IPS-20b (cell line): ENCODE results near the gene POLR3H.

ENCODE experiments used
- H3K27ac ChIP-seq: one replicate; pipeline ENCODE4 v1.5.1; 2013; ENCODE audit warnings: low read length
- H3K27me3 ChIP-seq: 2 replicates; pipeline ENCODE4 v1.6.1; 2013; ENCODE audit warnings: mild to moderate bottlenecking, low read length, inconsistent platforms; ENCODE audit not compliant: insufficient read depth
- H3K36me3 ChIP-seq: 2 replicates; pipeline ENCODE4 v1.6.1; 2013; ENCODE audit warnings: low read depth, mild to moderate bottlenecking, inconsistent platforms, low read length, moderate library complexity; ENCODE audit not compliant: insufficient read depth
- H3K4me1 ChIP-seq: 2 replicates; pipeline ENCODE4 v1.6.1; 2013; ENCODE audit warnings: mild to moderate bottlenecking, control low read depth, inconsistent platforms, low read length, moderate library complexity; ENCODE audit not compliant: insufficient read depth
- H3K4me3 ChIP-seq: 2 replicates; pipeline ENCODE4 v1.5.1; 2013; ENCODE audit warnings: mild to moderate bottlenecking, low read length, inconsistent platforms
- H3K9ac ChIP-seq: 2 replicates; pipeline ENCODE4 v1.6.1; 2013; ENCODE audit warnings: low read depth, mild to moderate bottlenecking, inconsistent platforms, low read length, moderate library complexity
- H3K9me3 ChIP-seq: 2 replicates; pipeline ENCODE4 v1.6.1; 2013; ENCODE audit warnings: mild to moderate bottlenecking, low read depth, low read length, inconsistent platforms; ENCODE audit not compliant: insufficient read depth

POLR3H gene

DNA sequence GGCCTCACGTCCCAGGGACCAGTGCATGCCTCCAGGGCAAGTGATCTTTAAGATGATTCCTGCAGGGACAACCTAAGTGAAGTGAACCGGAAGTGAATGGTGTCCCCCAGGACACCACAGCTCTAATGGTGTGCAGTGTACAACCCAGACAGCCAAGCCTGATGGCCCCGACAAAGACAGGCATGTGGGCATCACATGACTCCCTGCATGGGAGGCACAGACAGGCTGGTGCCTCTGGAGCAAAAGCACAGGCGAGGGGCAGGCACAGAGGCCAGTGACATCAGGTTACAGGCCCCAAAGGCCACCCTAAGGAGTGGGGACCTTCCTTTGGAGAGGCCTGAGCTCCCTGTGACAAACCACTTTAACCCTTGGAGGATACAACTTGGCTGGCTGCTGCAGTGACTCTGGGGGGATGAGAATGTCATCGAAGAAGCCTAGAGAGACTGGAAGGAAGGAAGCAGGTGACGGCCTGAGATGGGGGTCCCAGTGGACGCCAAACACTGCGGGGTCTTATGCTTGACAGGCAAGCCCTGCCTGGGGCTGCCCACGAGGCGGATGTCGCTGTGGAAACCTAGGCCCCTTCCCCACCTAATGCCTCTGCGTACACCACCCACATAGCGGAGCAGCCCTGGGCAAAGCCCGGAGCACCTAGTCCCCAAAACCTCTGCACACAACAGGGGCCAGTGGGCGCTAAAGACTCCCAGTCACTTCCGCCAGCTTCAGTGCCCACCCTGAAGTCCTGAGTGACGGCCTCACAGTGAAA, 12.4 kb downstream of the POLR3H start:
- Histone ChIP-seq H3K9me3 (no peaks in the 10 kb centered on the region), H3K4me1 (peaks cover 4% of the 10 kb centered on the region; the same call in 1 of the 2 replicates), H3K36me3 (peaks cover 60% of the 10 kb centered on the region), H3K4me3 (no peak overlapping the region), H3K27ac (no peak overlapping the region), H3K27me3 (no peaks in the 10 kb centered on the region), H3K9ac (no peak overlapping the region)

DNA sequence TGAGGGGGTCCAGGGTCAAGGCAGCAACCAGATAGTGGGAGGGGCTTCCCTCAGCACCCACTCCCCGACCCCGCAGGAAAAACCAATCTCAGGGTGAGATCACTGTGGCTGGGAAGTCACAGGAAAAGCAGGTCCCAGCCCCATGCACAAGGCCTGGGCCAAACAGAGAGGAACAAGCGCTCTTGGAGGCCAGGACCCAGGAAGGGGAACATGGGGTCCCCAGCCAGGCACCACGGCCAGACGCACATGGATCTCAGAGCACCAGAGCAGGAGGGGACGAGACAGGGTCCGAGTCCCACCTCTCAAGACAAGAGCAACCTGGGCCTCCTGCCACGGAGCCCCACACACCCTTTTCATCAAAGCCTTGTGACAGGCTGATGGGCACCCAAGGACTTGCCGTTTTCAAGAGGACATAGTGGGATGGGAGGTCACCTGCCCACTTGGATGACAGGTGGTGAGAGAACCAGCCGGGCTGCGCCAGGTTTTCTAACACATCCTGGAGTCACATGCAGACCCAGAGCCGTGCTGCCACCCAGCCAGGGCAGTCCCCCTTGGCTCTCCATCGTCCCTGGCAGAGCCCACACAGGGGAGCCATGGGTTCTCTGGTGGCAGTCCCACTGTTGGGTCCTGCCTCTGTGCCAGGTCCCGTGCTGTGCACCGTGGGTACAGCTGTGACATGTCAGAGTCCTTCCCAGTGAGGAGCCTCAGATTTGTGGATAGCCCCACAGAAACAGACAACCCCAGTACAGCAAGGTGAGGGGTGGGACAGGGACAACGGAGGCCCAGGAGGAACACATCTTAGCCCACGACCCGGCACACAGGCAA, 13.2 kb downstream of the POLR3H start:
- peaks cover 4% of the 10 kb centered on the region; the same call in 1 of the 2 replicates for H3K4me1 ChIP-seq
- no peaks in the 10 kb centered on the region for H3K27me3 ChIP-seq
- H3K4me3 ChIP-seq: no peak overlapping the region
- H3K9ac ChIP-seq: no peak overlapping the region
- H3K9me3 ChIP-seq: no peaks in the 10 kb centered on the region
- H3K27ac ChIP-seq: no peak overlapping the region
- H3K36me3 ChIP-seq: peaks cover 66% of the 10 kb centered on the region

DNA sequence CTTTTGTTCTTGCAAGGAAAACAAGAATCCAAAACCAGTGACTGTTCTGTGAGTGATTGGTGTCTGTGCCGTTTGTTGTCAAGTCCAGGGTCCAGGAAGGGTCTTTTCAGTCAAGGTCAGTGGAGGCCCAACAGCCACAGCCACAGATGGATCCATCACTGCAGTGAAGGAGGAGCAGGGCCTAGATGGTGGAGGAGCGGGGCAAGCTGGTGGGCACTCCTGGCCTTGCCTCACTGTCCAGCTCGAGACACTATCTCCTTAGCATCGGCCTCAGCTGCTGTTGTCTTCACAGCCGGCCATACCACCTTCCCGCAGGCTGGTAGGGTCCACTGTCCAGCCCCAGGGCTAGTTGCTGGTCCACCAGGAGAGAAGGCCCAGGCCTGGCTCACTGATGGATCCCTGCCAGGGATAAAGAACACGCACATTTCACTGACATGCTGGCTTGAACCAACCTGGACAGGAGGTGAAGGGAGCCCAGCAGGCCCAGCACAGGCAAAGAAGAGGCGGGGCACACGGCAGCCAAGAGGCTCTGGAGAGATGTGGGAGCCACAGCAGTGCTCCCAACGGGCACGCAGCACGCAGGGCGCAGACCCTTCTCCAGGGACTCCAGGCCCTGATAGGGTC, 15.2 kb downstream of the POLR3H start:
- H3K4me3 ChIP-seq: no peak overlapping the region
- H3K36me3 ChIP-seq: peaks cover 83% of the 10 kb centered on the region
- no peak overlapping the region for H3K9ac ChIP-seq
- H3K27me3 ChIP-seq: no peaks in the 10 kb centered on the region
- H3K9me3 ChIP-seq: no peaks in the 10 kb centered on the region
- peaks cover 4% of the 10 kb centered on the region; the same call in 1 of the 2 replicates for H3K4me1 ChIP-seq
- no peak overlapping the region for H3K27ac ChIP-seq

DNA sequence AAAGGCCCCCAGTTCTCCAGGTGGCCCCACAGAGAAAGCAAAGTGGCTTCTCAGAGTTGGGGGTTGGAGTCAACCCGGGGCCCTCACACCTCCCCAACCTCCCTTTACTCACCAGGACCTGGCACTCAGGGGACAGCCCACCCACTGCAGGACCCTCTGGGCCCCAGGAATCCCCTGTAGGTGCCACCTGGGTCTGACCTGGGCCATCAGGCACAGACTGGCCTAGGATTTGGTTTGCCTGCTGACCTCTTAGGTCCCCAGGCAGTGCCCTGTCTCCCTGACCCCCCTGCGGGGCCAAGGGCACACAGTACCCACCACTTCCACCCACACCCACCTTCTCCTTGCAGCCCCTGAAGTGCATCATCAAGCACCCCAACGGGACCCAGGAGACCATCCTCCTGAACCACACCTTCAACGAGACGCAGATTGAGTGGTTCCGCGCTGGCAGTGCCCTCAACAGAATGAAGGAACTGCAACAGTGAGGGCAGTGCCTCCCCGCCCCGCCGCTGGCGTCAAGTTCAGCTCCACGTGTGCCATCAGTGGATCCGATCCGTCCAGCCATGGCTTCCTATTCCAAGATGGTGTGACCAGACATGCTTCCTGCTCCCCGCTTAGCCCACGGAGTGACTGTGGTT, 16.0 kb downstream of the POLR3H start:
- Histone ChIP-seq H3K4me1 (peaks cover 4% of the 10 kb centered on the region; the same call in 1 of the 2 replicates), H3K4me3 (no peak overlapping the region), H3K9me3 (no peaks in the 10 kb centered on the region), H3K27ac (no peak overlapping the region), H3K9ac (no peak overlapping the region), H3K27me3 (no peaks in the 10 kb centered on the region), H3K36me3 (peaks cover 89% of the 10 kb centered on the region)

DNA sequence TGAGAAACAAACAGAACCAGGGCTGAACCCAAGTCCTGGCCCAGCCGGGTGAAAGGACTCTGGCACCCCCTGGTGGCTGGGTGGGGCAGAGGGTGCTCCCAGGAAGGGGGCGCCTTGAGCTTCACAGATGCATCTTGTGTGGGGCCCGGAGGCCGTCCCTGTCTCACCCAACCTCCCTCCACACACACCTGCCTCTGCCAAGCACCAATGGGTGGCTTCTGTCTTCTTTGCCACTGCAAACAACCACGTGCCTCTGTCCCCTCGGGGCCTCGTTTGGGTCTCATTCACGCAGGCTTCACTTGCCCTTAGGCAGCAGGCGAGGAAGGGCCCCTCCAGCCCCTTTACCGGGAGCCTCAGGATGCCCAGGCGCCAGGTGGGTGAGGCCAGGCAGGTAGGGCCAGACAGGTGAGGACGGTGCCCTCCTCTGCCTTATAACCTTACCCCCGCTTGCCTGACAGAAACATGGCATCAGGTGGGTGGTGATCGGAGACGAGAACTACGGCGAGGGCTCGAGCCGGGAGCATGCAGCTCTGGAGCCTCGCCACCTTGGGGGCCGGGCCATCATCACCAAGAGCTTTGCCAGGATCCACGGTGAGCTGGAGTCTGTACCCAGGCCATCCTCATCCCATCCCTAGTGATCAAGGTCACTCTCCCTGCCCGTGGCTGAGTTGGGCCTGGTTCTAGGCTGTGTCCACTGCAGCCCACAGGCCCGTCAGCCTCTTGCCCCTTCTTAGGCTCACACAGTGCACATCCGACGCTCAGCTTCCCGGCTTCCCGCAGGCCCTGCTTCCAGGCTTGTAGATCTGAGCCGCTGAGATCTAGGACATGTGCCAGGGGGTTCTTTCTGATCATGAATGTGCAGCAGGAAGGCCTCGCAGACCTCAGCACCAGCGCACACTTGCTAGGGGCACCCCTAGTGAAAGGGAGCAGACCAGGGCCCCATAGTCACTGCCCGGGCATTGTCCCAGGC, 17.2 kb downstream of the POLR3H start:
- no peak overlapping the region for H3K4me3 ChIP-seq
- H3K9ac ChIP-seq: no peak overlapping the region
- H3K27me3 ChIP-seq: no peaks in the 10 kb centered on the region
- no peaks in the 10 kb centered on the region for H3K9me3 ChIP-seq
- no peak overlapping the region for H3K27ac ChIP-seq
- no peaks in the 10 kb centered on the region for H3K4me1 ChIP-seq
- H3K36me3 ChIP-seq: peaks cover 88% of the 10 kb centered on the region

DNA sequence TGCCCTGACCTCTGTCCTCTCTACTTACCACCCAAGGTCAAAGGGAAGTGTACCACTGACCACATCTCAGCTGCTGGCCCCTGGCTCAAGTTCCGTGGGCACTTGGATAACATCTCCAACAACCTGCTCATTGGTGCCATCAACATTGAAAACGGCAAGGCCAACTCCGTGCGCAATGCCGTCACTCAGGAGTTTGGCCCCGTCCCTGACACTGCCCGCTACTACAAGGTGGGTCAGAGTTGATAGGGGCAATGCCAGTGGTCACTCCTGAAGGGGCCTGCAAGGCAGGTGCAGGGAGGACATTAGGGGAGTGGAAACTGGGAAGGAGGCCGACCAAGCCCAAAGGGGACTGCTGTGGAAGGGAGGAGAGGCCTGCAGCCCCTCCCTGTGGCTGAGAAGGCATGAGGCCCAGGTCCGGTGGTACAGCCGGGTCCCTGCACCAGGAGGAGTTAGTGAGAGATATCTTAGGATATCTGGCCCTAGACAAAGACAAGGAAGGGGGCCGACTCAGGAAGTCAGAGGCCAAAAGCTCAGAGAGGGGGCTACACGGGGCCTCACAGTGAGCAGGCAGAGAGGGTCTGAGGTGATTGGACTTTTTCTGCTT, 17.9 kb downstream of the POLR3H start:
- peaks cover 80% of the 10 kb centered on the region for H3K36me3 ChIP-seq
- no peak overlapping the region for H3K4me3 ChIP-seq
- H3K4me1 ChIP-seq: no peaks in the 10 kb centered on the region
- H3K9me3 ChIP-seq: no peaks in the 10 kb centered on the region
- H3K27me3 ChIP-seq: no peaks in the 10 kb centered on the region
- no peak overlapping the region for H3K9ac ChIP-seq
- no peak overlapping the region for H3K27ac ChIP-seq

DNA sequence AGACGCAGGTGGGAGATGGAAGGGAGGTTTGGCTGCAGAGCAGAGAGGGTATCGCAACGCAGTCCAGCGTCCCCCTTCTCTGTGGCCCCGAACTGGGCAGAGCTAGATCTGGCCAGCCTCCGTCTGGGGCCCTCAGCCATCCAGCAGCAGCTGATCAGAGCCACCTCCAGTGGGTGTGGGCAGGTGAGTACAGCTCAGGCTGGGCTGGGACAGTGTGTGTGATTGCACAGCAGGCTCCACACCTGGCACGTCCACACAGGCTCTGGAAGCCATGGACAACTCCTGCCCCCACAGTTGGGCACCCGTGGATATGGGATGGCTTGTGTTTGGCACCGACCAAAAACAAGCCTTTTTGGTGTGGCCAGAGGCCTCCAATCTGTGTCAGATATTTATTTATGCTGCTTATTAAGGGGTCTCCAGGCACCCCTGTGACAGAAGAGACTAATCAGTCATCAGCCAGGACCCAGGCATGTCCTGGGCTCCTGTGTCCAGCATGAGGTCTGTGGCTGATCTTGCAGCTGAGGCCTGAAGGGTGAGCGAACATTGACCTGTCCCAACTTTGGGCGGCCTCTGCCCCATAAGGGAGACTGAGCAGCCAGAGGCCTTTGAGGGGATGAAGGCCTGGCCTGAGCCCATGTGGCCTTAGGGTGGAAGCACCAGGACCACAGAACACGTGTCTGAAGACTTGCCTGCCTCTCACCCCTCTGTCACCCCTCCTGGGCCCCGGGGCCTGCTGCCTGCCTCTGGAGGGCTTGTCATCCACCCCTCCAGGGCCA, 18.6 kb downstream of the POLR3H start:
- Histone ChIP-seq H3K9ac (no peak overlapping the region), H3K4me3 (no peak overlapping the region), H3K9me3 (no peaks in the 10 kb centered on the region), H3K4me1 (no peaks in the 10 kb centered on the region), H3K27me3 (no peaks in the 10 kb centered on the region), H3K36me3 (peaks cover 73% of the 10 kb centered on the region), H3K27ac (no peak overlapping the region)

DNA sequence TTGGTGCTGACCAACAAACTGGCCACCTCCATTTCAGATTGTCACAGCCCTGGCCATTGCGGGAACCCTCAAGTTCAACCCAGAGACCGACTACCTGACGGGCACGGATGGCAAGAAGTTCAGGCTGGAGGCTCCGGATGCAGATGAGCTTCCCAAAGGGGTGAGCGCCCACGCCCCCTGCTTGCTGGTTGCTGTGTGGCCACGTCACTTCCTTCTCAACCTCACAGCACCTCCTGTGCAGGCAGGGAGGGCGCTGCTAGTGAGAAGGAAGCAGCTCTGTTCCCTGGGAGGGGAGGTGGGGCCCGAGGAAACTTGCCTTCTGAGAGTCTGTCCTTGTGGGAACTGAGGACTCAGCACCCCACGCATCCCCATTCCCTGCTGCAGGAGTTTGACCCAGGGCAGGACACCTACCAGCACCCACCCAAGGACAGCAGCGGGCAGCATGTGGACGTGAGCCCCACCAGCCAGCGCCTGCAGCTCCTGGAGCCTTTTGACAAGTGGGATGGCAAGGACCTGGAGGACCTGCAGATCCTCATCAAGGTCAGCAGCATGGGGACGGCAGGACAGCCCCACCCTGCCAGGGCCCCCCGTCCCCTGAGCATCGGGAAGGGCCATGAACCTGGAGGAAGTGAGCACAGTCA, 19.3 kb downstream of the POLR3H start:
- no peak overlapping the region for H3K9ac ChIP-seq
- H3K36me3 ChIP-seq: peaks cover 68% of the 10 kb centered on the region

DNA sequence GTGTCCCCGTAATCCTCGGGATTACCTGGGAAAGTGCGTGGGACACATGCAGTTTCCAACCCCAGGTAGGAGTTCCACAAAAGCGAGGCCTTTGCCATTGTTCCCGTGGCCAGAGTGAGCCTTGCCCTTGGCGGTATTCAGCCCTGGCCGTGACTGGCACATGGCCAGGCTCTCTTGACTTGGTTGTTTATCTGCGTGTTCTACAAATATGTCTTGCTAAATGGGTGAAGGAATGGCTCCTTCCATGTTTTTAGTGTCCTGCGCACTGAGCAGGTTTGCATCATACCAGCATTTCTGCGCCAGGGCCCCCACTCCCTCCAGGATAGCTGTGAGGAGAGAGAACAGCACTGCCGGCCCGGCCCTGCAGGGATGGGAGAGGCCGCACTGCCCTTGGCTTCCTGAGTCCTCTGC, 20.0 kb downstream of the POLR3H start:
- Histone ChIP-seq H3K36me3 (peaks cover 67% of the 10 kb centered on the region), H3K27me3 (no peaks in the 10 kb centered on the region), H3K27ac (no peak overlapping the region), H3K9ac (no peak overlapping the region), H3K4me3 (no peak overlapping the region), H3K9me3 (no peaks in the 10 kb centered on the region), H3K4me1 (no peaks in the 10 kb centered on the region)

More for the DNA sequence above, 19.3 kb downstream of the POLR3H start:
- Histone ChIP-seq H3K4me3 (no peak overlapping the region), H3K9me3 (no peaks in the 10 kb centered on the region), H3K27me3 (no peaks in the 10 kb centered on the region), H3K4me1 (no peaks in the 10 kb centered on the region), H3K27ac (no peak overlapping the region)
